LNCaP clone FGC (cell line): ENCODE measurements around the gene ITPKB.

Source experiments
- DNase-seq: peaks from one replicate; pipeline ENCODE4 v3.0.0-alpha.2; 2011; ENCODE audit warnings: low read depth
- H3K4me3 ChIP-seq: 2 replicates; pipeline ENCODE4 v1.5.1; 2011; ENCODE audit warnings: mild to moderate bottlenecking, low read depth, low read length, control low read depth
- TF ChIP-seq, protein P1 (sequence below): IDR thresholded peaks from 2 replicates; pipeline ENCODE4 v1.5.1; 2012; ENCODE audit warnings: mild to moderate bottlenecking; ENCODE audit not compliant: control insufficient read depth, insufficient read depth; ENCODE audit errors: extremely low read depth

ITPKB gene

DNA sequence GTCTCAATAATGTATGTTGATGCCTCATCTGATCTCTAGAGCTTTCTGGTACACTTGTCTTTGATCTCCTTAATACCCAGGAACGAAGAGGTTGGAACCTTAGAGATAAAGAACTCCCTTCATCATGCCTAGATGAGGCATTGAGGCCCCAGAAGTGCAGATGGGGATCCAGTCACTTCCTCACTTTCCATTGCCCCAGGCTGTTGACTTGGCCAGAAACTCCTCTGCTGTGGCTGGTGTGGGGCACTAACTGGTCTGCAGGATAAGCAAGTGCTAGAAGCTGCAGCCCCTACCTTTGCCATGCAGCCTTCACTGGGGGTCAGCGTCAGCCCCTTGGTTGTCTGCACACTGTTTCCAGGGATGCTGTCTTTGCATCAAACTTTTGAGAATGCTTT lies 140.6 kb downstream of the ITPKB start:
- no peak for DNase-seq
- TF ChIP-seq, protein P1, sequence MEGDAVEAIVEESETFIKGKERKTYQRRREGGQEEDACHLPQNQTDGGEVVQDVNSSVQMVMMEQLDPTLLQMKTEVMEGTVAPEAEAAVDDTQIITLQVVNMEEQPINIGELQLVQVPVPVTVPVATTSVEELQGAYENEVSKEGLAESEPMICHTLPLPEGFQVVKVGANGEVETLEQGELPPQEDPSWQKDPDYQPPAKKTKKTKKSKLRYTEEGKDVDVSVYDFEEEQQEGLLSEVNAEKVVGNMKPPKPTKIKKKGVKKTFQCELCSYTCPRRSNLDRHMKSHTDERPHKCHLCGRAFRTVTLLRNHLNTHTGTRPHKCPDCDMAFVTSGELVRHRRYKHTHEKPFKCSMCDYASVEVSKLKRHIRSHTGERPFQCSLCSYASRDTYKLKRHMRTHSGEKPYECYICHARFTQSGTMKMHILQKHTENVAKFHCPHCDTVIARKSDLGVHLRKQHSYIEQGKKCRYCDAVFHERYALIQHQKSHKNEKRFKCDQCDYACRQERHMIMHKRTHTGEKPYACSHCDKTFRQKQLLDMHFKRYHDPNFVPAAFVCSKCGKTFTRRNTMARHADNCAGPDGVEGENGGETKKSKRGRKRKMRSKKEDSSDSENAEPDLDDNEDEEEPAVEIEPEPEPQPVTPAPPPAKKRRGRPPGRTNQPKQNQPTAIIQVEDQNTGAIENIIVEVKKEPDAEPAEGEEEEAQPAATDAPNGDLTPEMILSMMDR: no peak
- no peak overlapping the region for H3K4me3 ChIP-seq

DNA sequence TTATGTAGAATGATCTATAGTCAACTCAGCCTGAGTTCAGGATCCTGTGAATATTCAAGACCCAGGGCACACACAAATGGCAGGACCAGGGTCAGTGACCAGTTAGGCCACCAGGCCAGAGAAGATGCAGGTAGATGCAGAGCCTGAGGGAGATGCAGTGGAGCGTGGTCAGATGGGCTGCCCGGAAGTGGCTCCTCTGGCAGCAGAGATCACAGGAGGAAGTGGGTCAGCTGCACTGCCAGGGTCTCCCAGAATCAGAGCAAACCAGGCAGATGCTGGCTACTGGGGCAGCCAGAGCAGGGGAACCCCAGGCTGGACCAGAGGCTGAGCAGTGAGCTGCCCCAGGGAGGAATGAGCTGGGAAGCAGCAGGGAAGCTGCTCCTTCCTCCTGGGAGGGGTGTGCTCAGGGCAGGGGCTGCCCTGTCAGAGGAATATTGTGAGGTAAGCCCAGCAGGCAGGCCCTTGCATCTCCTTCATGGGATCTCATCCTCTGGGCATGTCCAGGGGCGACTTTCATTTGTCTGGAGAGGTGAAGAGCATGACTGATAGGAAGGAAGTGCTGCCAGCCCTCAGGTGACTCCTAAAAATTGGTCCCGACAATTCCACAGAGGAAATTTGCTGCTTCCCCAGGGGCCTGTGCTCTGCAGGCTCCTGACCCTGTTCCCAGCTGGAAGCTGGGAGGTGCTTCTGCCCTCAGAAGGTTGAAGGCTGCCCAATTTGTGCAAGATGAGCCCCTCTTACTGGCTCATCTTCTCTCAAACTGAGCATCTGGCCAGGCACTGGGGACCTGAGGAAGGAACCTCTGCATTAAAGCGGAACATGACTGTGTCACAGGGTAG lies 141.2 kb downstream of the ITPKB start:
- no peak overlapping the region for H3K4me3 ChIP-seq
- TF ChIP-seq, protein P1: no peak
- no peak for DNase-seq

DNA sequence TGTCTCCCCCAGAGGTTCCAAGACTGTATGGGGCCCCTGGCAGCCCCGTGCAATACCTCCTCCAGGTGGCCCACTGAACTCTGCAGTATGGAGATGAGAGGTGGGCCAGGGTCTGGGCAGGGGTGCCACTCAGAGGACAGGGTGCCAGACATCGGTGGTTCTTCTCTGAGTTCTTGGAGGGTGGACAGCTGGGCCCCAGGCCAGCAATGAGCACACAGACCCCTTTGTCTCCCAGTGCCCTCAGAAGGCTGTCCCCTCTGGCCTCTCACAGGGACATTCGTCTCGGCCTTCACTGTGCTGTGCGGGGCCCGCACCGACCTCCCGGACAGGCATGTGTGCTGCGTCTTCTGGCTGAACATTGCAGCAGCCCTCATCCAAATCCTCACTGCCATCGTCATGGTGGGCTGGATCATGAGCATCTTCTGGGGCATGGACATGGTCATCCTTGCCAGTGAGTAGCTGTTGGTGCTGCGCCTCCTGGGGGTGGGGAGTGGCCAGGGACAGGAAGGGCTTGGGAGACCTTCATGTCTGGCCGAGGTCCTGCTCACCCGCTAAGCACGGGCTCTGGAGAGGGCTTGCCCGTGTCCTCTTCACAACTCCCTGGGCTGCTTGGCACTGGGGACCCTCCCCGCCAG lies 142.4 kb downstream of the ITPKB start:
- no peak for DNase-seq
- H3K4me3 ChIP-seq: no peak overlapping the region
- TF ChIP-seq, protein P1: no peak

DNA sequence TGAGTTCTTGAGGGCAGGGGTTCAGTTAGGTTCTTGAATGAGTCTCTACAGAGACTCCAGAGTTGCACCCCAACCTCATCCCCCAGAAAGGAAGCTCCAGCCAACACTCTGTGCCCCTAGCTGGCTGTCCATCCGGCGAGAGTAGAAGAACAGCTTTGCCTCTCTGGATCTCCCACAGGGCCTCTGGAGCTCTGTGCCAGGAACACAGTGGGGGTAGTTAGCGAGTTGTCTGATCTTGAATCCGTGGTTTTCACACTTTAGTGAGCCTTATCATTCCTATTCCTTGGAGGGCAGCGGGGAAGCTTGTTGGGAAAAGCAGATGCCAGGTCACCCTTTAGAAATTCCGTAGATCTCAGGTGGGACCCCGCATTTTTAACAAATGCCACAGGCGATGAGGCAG lies 145.5 kb downstream of the ITPKB start:
- TF ChIP-seq, protein P1: no peak
- no peak overlapping the region for H3K4me3 ChIP-seq
- DNase-seq: no peak

DNA sequence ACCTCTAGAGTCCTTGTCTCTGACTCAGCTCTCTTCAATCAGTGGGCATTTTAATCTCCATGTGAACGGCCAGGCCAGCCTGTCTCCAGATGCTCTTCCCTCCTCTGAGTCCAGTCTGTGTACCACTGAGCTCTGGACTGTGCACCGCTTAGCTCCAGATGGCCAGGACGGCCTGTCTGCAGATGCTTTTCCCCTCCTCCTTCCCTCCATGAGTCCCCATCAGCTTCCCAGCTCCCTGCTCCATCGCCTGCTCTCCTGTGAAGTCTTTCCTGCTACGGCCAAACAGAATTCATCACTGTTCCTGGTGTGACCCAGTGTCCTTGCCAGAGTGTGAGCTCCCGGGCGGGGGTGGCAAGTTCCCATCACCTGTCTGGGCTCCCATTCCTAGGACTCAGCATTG lies 148.5 kb downstream of the ITPKB start:
- DNase-seq: no peak
- no peak overlapping the region for H3K4me3 ChIP-seq
- TF ChIP-seq, protein P1: no peak

DNA sequence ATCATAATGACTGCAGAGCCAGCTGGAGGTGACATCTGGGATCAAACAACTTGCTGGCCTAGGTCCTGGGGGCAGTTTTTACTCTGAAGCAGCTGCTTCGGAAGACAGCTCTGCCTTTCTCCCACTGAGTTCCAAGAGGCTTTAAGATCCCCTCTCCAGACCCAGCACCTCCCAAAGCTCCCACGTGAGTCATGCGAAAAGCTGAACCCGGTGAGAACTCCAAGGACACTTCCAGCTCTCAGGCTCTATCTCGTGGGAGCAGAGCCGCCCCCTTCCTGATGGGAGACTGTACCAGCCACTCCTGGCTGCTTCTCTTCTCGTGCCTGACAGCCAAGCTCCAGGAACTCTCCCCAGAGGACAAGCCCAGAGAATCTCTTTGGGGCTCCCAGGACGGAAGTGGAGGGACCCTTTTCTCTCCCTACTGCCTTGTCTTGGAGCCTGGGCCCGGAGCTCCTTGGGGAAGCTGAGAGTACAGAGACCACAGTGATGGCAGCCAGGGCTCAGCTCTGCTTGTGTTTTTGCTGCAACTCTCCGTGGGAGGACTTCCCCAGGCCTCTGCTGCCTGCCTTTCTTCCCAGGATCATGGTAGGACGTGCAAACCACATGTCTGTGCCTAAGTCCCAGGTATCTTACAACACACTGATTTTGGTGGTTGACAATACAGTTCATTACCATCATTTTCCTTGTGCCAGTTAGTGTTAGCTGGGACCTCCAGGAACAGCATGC lies 149.9 kb downstream of the ITPKB start:
- TF ChIP-seq, protein P1: no peak
- DNase-seq: no peak
- no peak overlapping the region for H3K4me3 ChIP-seq
